SU-DHL-6 (cell line): ENCODE measurements around the gene EYS.

Experiments used
- H2AFZ ChIP-seq: fragments of 200-600 bp; sonication (generic); 2 replicates; pipeline ENCODE4 v1.6.1; 2014; ENCODE audit warnings: low read depth, mild to moderate bottlenecking, moderate library complexity, mixed read lengths, antibody characterized with exemption, low read length; ENCODE audit not compliant: severe bottlenecking
- H3F3A ChIP-seq: fragments of 200-600 bp; shearing (Covaris generic); 2 replicates; pipeline ENCODE4 v1.6.0; 2016; ENCODE audit warnings: antibody characterized with exemption, mild to moderate bottlenecking; ENCODE audit not compliant: insufficient read depth
- H3K27ac ChIP-seq: fragments of 200-600 bp; sonication (generic); 2 replicates; pipeline ENCODE4 v1.5.1; 2016; ENCODE audit warnings: low read depth, mild to moderate bottlenecking, low read length, moderate library complexity, mixed read lengths
- H3K27me3 ChIP-seq: fragments of 200-600 bp; sonication (generic), shearing (Covaris generic); 2 replicates; pipeline ENCODE4 v1.6.0; 2014; ENCODE audit warnings: mild to moderate bottlenecking, low read length
- H3K36me3 ChIP-seq: fragments of 200-600 bp; sonication (generic); 2 replicates; pipeline ENCODE4 v1.6.1; 2014; ENCODE audit warnings: mild to moderate bottlenecking, low read length, mixed read lengths
- H3K4me2 ChIP-seq: fragments of 300-600, 200-600 bp; shearing (Covaris generic), sonication (generic); 2 replicates; pipeline ENCODE4 v1.6.0; 2014; ENCODE audit warnings: low read length, low read depth, mild to moderate bottlenecking; ENCODE audit not compliant: poor library complexity, severe bottlenecking
- H3K4me3 ChIP-seq: fragments of 200-600 bp; sonication (generic); 2 replicates; pipeline ENCODE4 v1.5.1; 2014; ENCODE audit warnings: antibody characterized with exemption, low read length, mild to moderate bottlenecking, mixed read lengths; ENCODE audit not compliant: insufficient read depth, poor library complexity, severe bottlenecking
- H3K79me2 ChIP-seq: fragments of 200-600 bp; sonication (generic); 2 replicates; pipeline ENCODE4 v1.6.1; 2014; ENCODE audit warnings: mild to moderate bottlenecking, low read length, moderate library complexity; ENCODE audit not compliant: insufficient read depth
- H3K9ac ChIP-seq: fragments of 200-600 bp; sonication (generic); 2 replicates; pipeline ENCODE4 v1.7.0; 2014; ENCODE audit warnings: mild to moderate bottlenecking, low read length
- H3K9me2 ChIP-seq: fragments of 200-600 bp; sonication (generic); replicated peaks from 2 replicates; pipeline ENCODE4 v1.6.1; 2014; ENCODE audit warnings: low read length; ENCODE audit not compliant: insufficient read depth
- H3K9me3 ChIP-seq: fragments of 200-600 bp; sonication (generic); 2 replicates; pipeline ENCODE4 v1.6.1; 2014; ENCODE audit warnings: low read length, mixed read lengths; ENCODE audit not compliant: insufficient read depth
- H4K20me1 ChIP-seq: fragments of 200-600 bp; sonication (generic); 2 replicates; pipeline ENCODE4 v1.6.1; 2014; ENCODE audit warnings: low read depth, mild to moderate bottlenecking, antibody characterized with exemption, low read length, moderate library complexity, mixed read lengths
- EZH2phosphoT487 ChIP-seq: fragments of 200-600 bp; sonication (generic), shearing (Covaris generic); conservative IDR thresholded peaks from 2 replicates; pipeline ENCODE4 v1.6.1; 2018; ENCODE audit warnings: mild to moderate bottlenecking, antibody characterized with exemption, low read length, moderate library complexity, mixed read lengths
- TF ChIP-seq, protein P1 (sequence below): fragments of 200-600 bp; sonication (generic); IDR thresholded peaks from one replicate; pipeline ENCODE4 v1.5.1; 2017; ENCODE audit warnings: antibody characterized with exemption, mild to moderate bottlenecking, low read length, moderate library complexity; ENCODE audit not compliant: insufficient read depth, poor library complexity, severe bottlenecking

EYS gene

GRCh38 chr6:64538722-64539121 is 1168.3 kb downstream of the EYS start:
- H4K20me1 ChIP-seq: no peaks in the 10 kb centered on the region
- TF ChIP-seq, protein P1, sequence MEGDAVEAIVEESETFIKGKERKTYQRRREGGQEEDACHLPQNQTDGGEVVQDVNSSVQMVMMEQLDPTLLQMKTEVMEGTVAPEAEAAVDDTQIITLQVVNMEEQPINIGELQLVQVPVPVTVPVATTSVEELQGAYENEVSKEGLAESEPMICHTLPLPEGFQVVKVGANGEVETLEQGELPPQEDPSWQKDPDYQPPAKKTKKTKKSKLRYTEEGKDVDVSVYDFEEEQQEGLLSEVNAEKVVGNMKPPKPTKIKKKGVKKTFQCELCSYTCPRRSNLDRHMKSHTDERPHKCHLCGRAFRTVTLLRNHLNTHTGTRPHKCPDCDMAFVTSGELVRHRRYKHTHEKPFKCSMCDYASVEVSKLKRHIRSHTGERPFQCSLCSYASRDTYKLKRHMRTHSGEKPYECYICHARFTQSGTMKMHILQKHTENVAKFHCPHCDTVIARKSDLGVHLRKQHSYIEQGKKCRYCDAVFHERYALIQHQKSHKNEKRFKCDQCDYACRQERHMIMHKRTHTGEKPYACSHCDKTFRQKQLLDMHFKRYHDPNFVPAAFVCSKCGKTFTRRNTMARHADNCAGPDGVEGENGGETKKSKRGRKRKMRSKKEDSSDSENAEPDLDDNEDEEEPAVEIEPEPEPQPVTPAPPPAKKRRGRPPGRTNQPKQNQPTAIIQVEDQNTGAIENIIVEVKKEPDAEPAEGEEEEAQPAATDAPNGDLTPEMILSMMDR: no peak
- TF ChIP-seq EZH2phosphoT487: no peak

DNA sequence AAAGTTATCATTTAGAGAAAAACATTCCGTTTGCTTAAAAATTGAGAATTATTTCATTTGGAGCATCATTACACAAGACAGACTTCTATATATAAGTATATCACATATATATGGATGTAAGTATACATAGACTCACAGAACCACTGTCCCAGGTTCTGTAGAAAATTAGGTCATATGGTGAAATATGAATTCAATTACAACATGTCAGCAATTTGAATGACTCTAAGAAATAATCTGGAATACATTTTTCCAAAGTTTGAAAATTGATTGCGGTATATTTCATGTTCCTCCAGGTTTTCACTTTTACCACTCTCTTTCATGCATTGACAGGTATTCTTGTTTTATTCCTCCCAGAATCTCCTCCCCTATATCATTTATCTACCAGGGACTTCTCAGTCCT is 1179.1 kb downstream of the EYS start:
- Histone ChIP-seq H2AFZ (no peak overlapping the region), H3K79me2 (no peaks in the 10 kb centered on the region), H3K4me2 (no peak overlapping the region), H3K9me2 (no peaks in the 10 kb centered on the region), H3K36me3 (no peaks in the 10 kb centered on the region), H3K27me3 (no peaks in the 10 kb centered on the region), H3K9ac (no peak overlapping the region), H3F3A (no peaks in the 10 kb centered on the region), H3K9me3 (no peaks in the 10 kb centered on the region), H3K27ac (no peak overlapping the region), H3K4me3 (no peak overlapping the region), H4K20me1 (no peaks in the 10 kb centered on the region)
- TF ChIP-seq, protein P1: no peak
- TF ChIP-seq EZH2phosphoT487: no peak

More at GRCh38 chr6:64538722-64539121, 1168.3 kb downstream of the EYS start:
- no peak overlapping the region for H2AFZ ChIP-seq
- H3K27me3 ChIP-seq: no peaks in the 10 kb centered on the region
- H3K4me2 ChIP-seq: no peak overlapping the region
- H3K9me2 ChIP-seq: no peaks in the 10 kb centered on the region
- H3K4me3 ChIP-seq: no peak overlapping the region
- H3K9me3 ChIP-seq: no peaks in the 10 kb centered on the region
- H3K27ac ChIP-seq: no peak overlapping the region
- H3K9ac ChIP-seq: no peak overlapping the region
- H3K79me2 ChIP-seq: no peaks in the 10 kb centered on the region
- H3F3A ChIP-seq: no peaks in the 10 kb centered on the region
- H3K36me3 ChIP-seq: no peaks in the 10 kb centered on the region

DNA sequence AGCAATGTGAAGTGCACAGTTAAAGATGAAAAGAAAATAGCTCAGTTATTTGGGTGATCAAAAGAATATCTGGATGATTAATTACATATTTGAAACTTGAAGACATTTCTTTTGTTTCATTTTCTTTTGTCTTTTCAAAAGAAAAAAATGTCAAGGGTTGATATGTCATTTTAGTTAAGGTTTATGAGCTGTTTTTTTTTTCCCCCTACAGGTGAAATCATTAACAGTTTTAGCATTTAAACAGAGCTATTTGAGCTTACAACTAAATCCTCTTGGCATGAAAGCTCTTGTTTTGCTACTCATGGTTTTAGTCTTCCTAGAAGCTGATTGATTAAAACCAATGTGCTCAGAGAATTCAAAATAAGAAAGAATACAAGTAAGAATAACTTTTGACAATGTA is 1184.2 kb downstream of the EYS start:
- TF ChIP-seq EZH2phosphoT487: no peak
- TF ChIP-seq, protein P1: no peak
- Histone ChIP-seq H3K36me3 (no peaks in the 10 kb centered on the region), H3K27ac (no peak overlapping the region), H3F3A (no peaks in the 10 kb centered on the region), H3K79me2 (no peaks in the 10 kb centered on the region), H3K9me2 (no peaks in the 10 kb centered on the region), H2AFZ (no peak overlapping the region), H3K27me3 (no peaks in the 10 kb centered on the region), H3K4me3 (no peak overlapping the region), H3K9ac (no peak overlapping the region), H4K20me1 (no peaks in the 10 kb centered on the region), H3K9me3 (no peaks in the 10 kb centered on the region), H3K4me2 (no peak overlapping the region)
